HG02870 (cell line): ENCODE data around the gene PDE10A.

Source experiments
- ATAC-seq: cut with Tn5 transposase; IDR thresholded peaks from one replicate; pipeline ENCODE4 v1.9.1; 2021; ENCODE audit warnings: mild to moderate bottlenecking, moderate library complexity; ENCODE audit not compliant: unreplicated experiment

Gene PDE10A

DNA sequence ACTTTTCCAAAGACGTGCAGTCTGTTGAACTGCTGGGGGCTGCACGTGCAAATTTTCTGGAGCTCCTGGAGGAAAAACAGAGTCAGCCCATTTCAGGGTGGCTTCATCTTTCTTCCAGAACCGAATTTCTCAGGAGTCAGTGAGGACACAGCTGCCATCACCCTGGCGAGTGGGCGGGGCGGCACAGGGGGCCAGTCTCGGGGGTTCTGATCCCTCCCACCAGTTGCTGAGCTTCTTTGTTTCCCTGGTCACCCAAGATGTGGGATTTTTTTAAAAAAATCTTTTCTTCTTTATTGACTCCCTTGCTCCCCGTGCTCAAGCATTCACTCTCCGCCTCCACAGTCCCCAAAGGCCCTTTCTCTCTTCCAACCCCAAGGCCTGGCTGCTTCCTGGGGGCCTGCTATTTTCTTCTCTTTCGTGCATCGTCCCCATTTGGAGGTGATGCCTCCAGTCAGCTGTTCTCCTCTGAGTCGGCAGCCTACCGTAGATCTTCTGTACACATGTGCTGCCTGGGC, 362.6 kb downstream of the PDE10A start:
- no peak for ATAC-seq

DNA sequence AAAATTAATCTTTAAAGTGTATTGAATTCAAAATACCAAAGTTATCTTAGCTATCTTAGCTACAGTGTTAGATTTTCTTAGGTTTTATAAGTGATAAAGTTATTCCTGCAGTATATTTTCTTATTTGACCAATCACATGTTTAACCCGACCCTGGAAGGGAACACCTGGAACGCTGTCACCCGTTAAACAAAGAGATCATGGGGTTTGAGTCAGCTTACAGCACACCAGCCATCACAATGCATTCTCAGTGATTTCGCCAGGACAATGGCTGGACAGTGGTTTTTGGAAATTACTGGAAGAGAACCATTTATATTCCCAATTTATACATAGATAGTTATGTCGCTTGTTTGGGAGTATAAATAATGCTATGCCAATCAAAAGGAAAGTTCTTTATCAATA, 364.2 kb downstream of the PDE10A start:
- ATAC-seq: no peak

DNA sequence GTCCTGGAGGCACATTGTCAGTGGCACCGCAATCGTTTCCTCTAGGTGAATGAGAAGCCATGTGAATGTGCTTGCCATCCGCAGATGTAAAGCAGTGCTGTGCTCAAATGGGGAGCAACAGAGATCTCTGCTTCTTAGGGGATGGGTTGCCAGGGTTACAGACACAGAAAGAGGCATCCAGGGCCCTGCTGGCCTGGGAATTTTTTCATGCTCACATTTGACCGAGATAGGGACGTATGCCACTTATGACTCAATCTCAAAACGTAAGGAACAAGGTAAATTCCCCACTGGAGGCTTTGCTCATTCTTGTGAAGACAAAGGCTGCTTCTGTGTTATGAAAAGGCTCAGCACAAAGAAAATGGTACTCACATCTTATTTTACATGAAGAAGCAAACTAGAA, 364.6 kb downstream of the PDE10A start:
- ATAC-seq: no peak

GRCh38 chr6:165292657-165293056, 370.4 kb downstream of the PDE10A start:
- no peak for ATAC-seq
